Esophagus mucosa (tissue), 1 donor: ENCODE measurements around the gene AKR7A2. TPM values are rescaled to one million over a fixed set of nuclear protein-coding genes. Genes with fewer than 3 reads are reported as not detected.
"Not testable (repeated sequence)": the region's sequence is repeated elsewhere in the genome, so short reads cannot be mapped to it uniquely, and the experiment has no call there.

Experiments
- ATAC-seq: fragments of 200-7000 bp; cut with Tn5 transposase; one replicate; pipeline ENCODE4 v1.9.1; 2020
- total RNA-seq: library from RNA; stranded (reverse); gene quantifications from one replicate; pipeline ENCODE4 v1.2.4, GENCODE V29; 2023
- donor health status: DM: yes; HTN: yes; CAD: no.

Gene AKR7A2
- total RNA-seq, 1 donor from 2014 or later = 50.2 TPM

- ATAC-seq = no peak
Observed at GRCh38 chr1:19324665-19324990, 12.7 kb upstream of the AKR7A2 start.

- no peak for ATAC-seq
Observed at GRCh38 chr1:19323987-19324664, 12.2 kb upstream of the AKR7A2 start.

DNA sequence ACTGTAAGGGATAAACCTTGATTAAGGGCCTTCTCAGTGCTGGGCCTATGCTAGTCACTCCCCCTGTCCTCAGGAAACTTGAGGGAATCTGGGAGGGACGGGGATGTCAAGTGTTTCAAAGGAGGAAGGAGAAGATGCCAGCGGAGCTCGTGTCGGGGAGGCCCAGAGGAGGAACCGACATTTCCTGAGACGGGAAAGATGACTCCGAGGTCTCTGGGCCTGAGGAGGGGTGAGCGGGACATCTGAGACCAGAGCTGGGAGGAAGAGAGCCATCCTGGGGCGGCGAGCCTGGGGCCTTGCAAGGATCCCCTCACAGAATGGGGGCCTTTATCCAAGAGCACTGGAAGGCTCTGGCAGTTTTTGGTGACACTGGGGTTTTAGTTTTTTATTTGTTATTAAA lies 10.5 kb upstream of the AKR7A2 start:
- no peak for ATAC-seq

DNA sequence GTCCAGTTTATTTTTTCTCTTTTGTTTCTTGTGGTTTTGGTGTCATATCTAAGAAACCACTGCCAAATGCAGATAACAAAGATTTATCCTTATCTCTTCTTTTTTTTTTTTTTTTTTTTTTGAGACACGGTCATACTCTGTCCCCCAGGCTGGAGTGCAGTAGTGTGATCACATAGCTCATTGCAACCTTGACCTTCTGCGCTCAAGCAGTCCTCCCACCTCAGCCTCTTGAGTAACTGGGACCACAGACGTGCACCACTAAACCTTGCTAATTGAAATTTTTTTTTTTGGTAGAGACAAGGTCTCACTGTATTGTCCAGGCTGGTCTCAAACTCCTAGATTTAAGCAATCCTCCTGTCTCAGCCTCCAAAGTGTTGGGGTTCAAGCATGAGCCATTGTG lies 9.1 kb upstream of the AKR7A2 start:
- no peak for ATAC-seq

DNA sequence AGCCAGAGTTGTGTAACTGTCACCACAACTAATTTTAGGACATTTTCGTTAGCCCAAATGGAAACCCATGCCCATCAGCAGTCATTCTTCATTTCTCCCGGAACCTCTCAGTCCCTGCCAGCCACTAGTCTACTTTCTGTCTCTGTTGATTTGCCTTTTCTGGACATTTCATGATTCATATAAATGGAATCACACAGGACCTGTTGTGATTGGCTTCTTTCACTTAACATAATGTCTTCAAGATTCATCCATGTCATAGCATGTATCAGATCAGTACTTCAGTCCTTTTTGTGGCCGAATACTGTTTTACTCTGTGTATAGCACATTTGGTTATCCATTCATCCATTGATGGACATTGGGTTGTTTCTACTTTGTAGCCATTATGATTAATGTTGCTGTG lies 7.3 kb upstream of the AKR7A2 start:
- ATAC-seq = no peak

GRCh38 chr1:19317126-19317910 lies 5.4 kb upstream of the AKR7A2 start:
- ATAC-seq = no peak

DNA sequence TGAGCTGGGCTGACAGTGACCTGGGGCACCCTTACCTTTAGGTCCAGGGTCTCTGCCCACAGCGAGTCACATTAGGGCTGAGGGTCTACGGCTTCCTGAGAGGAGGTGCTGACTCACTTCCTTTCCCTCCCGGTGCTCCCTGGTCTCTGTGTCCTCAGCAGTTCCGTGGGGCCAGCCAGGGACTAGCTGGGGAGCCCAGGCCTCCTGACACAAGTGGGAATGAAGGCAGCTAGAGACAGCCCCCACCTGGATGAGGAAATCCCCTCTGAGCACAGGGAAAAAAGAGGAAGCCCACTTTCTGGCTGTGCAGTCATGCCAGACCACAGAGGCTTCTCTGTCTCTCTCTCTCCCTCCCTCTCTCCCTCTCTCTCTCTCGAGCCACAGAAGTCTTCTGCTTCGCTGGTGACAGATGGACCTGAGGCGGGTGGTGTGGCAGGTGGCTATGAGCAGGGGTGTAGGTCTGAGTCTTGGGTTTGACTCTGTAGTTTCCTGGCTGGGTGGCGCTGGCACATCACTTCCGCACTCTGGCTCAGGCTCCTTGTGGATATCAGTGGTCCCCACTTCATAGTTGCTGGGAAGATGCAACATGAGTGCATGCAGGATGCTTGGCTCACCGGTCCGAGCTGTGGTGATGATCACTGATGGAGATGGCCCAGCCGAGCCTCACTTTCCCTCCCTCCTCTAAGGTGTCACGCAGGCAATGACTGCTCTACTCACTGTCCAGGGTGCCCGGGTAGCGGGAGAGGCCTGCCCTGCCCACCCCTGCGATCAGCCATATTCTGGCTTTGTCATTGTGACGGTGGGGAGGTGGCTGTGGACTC lies 3.6 kb upstream of the AKR7A2 start:
- no peak for ATAC-seq

- ATAC-seq = peak; percentile 4
Observed at GRCh38 chr1:19313961-19314882, 2.3 kb upstream of the AKR7A2 start.

DNA sequence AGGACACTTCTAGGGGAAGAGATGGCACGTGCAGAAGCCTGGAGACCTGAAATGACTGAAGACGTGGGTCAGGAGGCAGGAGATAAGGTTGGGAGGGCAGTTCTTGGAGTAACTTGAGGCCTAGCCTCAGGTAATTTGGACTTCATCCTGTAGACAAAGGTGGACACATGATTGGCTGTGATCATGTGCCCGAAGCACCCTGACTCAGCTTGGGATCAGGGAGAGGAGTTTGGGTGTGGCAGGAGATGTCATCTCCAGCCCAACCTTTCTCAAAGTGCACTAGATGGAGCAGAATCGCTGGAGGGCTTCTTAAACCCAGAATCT lies 1.7 kb upstream of the AKR7A2 start:
- no peak for ATAC-seq

GRCh38 chr1:19312782-19313635 lies 1.1 kb upstream of the AKR7A2 start:
- ATAC-seq = no peak

GRCh38 chr1:19311503-19311930 lies 427 bp downstream of the AKR7A2 start:
- peak; percentile 19 for ATAC-seq

GRCh38 chr1:19310720-19311502 lies 1.0 kb downstream of the AKR7A2 start:
- no peak for ATAC-seq

- no peak for ATAC-seq
Observed at GRCh38 chr1:19310061-19310460, 1.9 kb downstream of the AKR7A2 start.

DNA sequence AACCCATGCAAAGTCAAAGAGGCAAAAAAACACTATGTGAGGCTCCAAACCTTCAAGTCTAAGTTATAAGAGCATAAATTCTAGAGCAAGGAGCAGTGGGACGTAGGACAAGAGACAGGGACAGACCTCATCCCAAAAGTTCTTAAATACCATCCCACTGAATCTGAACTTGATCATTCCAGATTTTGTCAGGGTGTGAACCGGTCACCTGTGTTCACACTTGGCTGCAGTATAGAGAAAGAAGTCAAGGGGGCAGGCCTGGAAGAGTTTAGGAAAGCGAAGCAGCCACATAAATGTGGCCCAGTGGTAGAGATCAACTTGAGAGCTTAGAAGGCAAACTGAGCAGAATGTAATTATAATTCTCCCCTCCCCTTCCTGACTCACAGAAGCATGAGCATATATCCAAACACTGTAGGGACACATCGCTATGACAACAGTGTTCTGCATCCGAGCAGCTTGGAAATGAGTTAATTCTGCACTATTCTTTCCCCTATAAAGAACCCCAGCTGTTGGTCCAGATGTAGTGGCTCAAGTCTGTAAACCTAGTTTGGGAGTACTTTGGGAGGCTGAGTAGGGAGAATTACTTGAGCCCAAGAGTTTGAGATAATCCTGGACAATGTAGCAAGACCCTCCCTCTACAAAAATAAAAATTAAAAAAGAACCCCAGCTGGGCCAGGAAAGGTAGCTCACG lies 2.7 kb downstream of the AKR7A2 start:
- ATAC-seq = no peak

DNA sequence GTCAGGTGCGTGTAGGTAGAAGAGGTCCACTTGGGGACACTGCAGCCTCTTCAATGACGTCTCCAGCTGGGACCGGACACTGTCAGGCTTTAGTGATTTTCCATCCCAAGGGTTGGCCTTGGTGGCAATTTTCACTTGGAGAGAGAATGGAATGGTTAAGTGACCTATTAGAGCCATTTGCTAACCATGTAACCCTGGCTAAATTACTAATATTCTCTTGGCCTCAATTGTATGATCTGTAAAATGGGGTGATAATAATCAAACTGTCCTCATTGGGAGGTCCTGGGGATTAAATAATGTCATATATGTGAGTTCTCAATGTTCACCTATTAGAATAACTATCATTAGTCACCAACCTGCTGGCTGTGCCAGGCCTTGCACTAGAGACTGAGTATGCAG lies 3.4 kb downstream of the AKR7A2 start:
- no peak for ATAC-seq

DNA sequence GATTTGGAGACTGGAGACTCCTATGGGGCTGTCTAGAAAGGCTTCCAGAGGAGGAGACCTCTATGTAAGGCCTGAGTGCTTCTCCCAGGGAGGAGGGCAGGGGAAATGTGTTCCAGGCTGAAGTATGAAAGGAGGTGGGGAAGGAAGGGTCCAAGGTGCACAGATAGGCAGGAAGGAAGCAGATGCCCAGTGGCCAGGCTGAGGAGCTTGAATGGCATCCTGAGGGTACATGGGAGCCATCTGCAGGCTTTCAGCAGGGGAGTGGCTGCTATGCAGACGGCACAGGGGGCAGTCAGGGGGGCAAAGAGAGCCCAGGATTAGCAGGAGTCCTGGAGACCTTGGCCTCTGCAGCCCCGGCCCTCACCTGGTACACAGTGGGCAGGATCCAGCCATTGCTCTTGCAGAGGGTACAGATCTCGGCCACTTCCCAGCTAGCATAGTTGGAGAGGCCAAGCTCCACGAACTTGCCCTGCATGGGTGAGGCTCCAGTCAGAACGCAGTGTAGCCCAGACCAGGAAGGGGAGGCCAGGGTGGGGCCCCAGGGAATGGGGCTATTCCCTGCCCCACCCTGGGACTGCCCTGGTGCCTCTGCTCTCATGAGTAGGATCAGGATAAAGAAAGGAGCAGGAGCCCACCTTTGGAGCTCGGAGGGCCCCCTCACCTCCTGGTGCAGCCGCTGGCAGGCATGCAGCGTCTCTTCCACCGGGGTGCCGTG lies 4.0 kb downstream of the AKR7A2 start:
- no peak for ATAC-seq

DNA sequence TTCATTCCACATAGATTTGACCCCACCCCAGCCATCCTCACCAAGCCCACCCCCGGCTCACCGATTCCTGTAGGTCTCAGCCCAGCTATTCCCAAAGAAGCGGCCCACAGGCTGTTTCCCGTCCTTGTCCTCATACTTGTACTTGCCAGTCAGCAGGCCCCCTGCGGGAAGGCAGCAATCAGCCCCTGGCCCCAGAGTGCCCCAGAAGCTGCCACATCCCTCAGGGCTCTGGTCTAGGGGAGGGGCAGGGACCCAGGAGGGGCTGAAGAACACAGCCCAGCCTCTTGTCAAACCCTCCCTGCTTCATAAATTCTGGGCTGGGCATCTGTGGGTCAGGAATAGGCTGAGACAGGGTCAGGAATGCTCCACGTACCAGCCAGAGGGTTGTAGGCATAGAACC lies 5.0 kb downstream of the AKR7A2 start:
- ATAC-seq = no peak

GRCh38 chr1:19305880-19306279 lies 6.1 kb downstream of the AKR7A2 start:
- no peak for ATAC-seq

DNA sequence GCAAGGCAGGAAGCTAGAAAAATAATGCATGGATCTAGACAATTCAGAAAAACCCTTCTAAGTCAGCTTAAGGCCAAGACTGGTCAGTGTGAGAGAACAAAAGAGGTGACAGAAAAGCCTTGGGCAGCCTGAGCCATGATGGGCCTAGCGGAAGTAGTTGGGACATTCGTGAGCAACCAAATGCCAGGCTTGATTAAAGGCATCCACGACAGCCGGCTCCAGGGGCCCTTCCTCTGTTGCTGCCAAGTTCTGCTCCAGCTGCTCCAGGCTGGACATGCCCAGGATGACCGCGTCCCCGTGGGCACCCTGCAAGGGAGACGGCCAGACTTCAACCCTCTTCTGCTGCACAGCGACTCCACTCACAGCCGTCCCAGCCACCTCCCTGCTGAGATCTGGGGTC lies 7.9 kb downstream of the AKR7A2 start:
- not testable (repeated sequence) for ATAC-seq
